ENCODE results near the gene PIGB. TPM values are rescaled to one million over a fixed set of nuclear protein-coding genes. Genes with fewer than 3 reads are reported as not detected.

The PIGB gene
- total and polyA plus RNA-seq, 2 of the 4 experiments (the other 2 are of a cell fraction), result 9.2 to 11.8 TPM

DNA sequence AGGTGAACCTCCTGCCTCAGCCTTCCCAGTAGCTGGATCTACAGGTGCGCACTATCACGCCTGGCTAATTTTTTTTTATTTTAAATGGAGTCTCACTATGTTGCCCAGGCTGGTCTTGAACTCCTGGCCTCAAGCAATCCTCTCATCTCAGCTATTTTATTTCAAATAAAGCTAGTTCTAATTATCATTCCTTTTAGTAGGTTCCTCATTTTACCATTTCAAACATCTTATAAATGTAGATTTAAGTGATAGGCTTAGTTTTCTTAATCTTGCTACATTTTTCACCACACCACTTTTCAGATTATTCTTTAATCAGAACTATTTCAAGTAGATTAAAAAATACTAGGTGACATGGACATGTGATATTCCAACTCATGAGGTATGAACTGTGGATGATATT lies 30.3 kb downstream of the PIGB start:
- ChIA-PET CTCF (no interaction called here), POLR2A (ENCODE audit: unreplicated experiment) (no interaction called here)
- no peaks in the 10 kb centered on the region for H3K9me1 ChIP-seq (ENCODE audit: insufficient read depth, low read length)
- H2AK5ac ChIP-seq (ENCODE audit: low read depth, low read length), result no peak overlapping the region
- H2BK15ac ChIP-seq (ENCODE audit: low read depth, low read length), result no peak overlapping the region
- no peak for ATAC-seq (ENCODE audit: low read depth)
- dilution Hi-C loops (cut with HindIII; ENCODE audit: low sequenced_read_pairs, unreplicated experiment) (no loop called here), intact Hi-C loops (cut with micrococcal nuclease) (no loop called here), in situ Hi-C loops (cut with MboI; ENCODE audit: low sequenced_read_pairs) (no loop called here)
- H3K4me2 ChIP-seq (ENCODE audit: low read depth, low read length), result no peak overlapping the region
- no peak overlapping the region for H2AFZ ChIP-seq (replicated peaks; ENCODE audit: low read length, poor library complexity)
- no peak overlapping the region for H4K5ac ChIP-seq (ENCODE audit: low read depth, low read length)
- no peak overlapping the region for H2BK20ac ChIP-seq (ENCODE audit: low read depth, low read length)
- H3K18ac ChIP-seq (ENCODE audit: low read depth, low read length), result no peak overlapping the region
- H4K91ac ChIP-seq (ENCODE audit: insufficient read depth, low read depth, low read length), result no peak overlapping the region
- H2BK120ac ChIP-seq (ENCODE audit: low read depth, low read length), result no peak overlapping the region
- no peak overlapping the region for H3K4me3 ChIP-seq (ENCODE audit: insufficient read depth, low read depth, low read length)
- no peaks in the 10 kb centered on the region for H3K79me1 ChIP-seq (ENCODE audit: low read depth in 1 of 2, low read length in 2 of 2)
- no peak overlapping the region for H3K4ac ChIP-seq (ENCODE audit: low read depth, low read length)
- no peak overlapping the region for H2BK5ac ChIP-seq (ENCODE audit: low read depth, low read length, poor library complexity, severe bottlenecking)
- no peaks in the 10 kb centered on the region for H3K4me1 ChIP-seq (ENCODE audit: control insufficient read depth, insufficient read depth, low read length)
- no peak overlapping the region for H3K56ac ChIP-seq (ENCODE audit: extremely low read depth, insufficient read depth, low read length)
- no peaks in the 10 kb centered on the region for H3K27me3 ChIP-seq (ENCODE audit: control insufficient read depth, insufficient read depth, low read length)
- TF ChIP-seq, protein P1, sequence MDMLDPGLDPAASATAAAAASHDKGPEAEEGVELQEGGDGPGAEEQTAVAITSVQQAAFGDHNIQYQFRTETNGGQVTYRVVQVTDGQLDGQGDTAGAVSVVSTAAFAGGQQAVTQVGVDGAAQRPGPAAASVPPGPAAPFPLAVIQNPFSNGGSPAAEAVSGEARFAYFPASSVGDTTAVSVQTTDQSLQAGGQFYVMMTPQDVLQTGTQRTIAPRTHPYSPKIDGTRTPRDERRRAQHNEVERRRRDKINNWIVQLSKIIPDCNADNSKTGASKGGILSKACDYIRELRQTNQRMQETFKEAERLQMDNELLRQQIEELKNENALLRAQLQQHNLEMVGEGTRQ (IDR thresholded peaks at IDR 0.05; ENCODE audit: low read depth, low read length), result no peak
- TF ChIP-seq CHD1 (IDR thresholded peaks at IDR 0.05; ENCODE audit: low read depth, low read length), result no peak
- no peaks in the 10 kb centered on the region for H4K20me1 ChIP-seq (ENCODE audit: insufficient read depth, low read length)
- DNase-seq, result no peak
- no peaks in the 10 kb centered on the region for H3K36me3 ChIP-seq (ENCODE audit: control insufficient read depth, insufficient read depth, low read length)
- no TSS peak for BruUV-seq (replicated peaks)
- WGBS, 2 experiments (ENCODE audit: extremely low coverage in 2 of 2, insufficient read length in 1 of 2), result no CpG with 5 or more reads among the region's 2 CpGs
- no peak overlapping the region for H2AK9ac ChIP-seq (replicated peaks; ENCODE audit: low read depth, low read length, poor library complexity)
- no peak overlapping the region for H3K27ac ChIP-seq (ENCODE audit: insufficient read depth, low read length)
- H3K9me3 ChIP-seq (ENCODE audit: control insufficient read depth, insufficient read depth, low read length), result no peaks in the 10 kb centered on the region
- H3K14ac ChIP-seq (replicated peaks; ENCODE audit: low read depth, low read length), result no peak overlapping the region
- H4K8ac ChIP-seq (ENCODE audit: low read depth in 2 of 2, low read length in 2 of 2), result no peak overlapping the region
- H3K9ac ChIP-seq (ENCODE audit: low read depth, low read length), result no peak overlapping the region
- H3K23ac ChIP-seq (ENCODE audit: low read depth, low read length), result no peak overlapping the region

Data from IMR-90 (cell line).